IMR-90 (cell line): ENCODE results near the gene FLOT2. TPM values are rescaled to one million over a fixed set of nuclear protein-coding genes. Genes with fewer than 3 reads are reported as not detected.

Experiments
- ATAC-seq: fragments of 200-7000 bp; cut with Tn5 transposase; 2 replicates; pipeline ENCODE4 v1.9.1; 2020; ENCODE audit warnings: low read depth, mild to moderate bottlenecking, moderate library complexity
- BruUV-seq: library from RNA; stranded (reverse); fragments of 400-500 nt; replicated peaks from 2 replicates; lab custom pipeline; 2021; lab: Mats Ljungman, UMichigan
- CTCF ChIA-PET: fragments of 300-600 bp; formaldehyde crosslinking; extraction: SDS; loops from one replicate; lab custom pipeline; 2021; ENCODE audit warnings: antibody characterized with exemption; lab: Yijun Ruan, JAX
- POLR2A ChIA-PET: fragments of 300-600 bp; sonication (Branson Sonifier 250); formaldehyde crosslinking; loops from one replicate; lab custom pipeline; 2022; ENCODE audit warnings: antibody characterized with exemption; ENCODE audit not compliant: unreplicated experiment; lab: Charles Lee
- DNase-seq: peaks from one replicate; pipeline ENCODE4 v3.0.0; 2013
- H2AFZ ChIP-seq: replicated peaks from 2 replicates; pipeline ENCODE3; 2013; ENCODE audit warnings: low read length, mild to moderate bottlenecking; ENCODE audit not compliant: poor library complexity
- H2AK5ac ChIP-seq: 2 replicates; pipeline ENCODE4 v1.6.1; 2013; ENCODE audit warnings: low read depth, low read length, inconsistent platforms
- H2AK9ac ChIP-seq: replicated peaks from 2 replicates; pipeline ENCODE3; 2013; ENCODE audit warnings: mild to moderate bottlenecking, low read depth, low read length, moderate library complexity; ENCODE audit not compliant: poor library complexity
- H2BK120ac ChIP-seq: 2 replicates; pipeline ENCODE4 v1.6.1; 2013; ENCODE audit warnings: low read depth, low read length, inconsistent platforms
- H2BK15ac ChIP-seq: 3 replicates; pipeline ENCODE4 v1.6.1; 2013; ENCODE audit warnings: low read depth, low read length, inconsistent platforms
- H2BK20ac ChIP-seq: 2 replicates; pipeline ENCODE4 v1.6.1; 2013; ENCODE audit warnings: low read depth, mild to moderate bottlenecking, inconsistent platforms, low read length, moderate library complexity
- H2BK5ac ChIP-seq: 2 replicates; pipeline ENCODE4 v1.6.1; 2013; ENCODE audit warnings: mild to moderate bottlenecking, low read depth, low read length, inconsistent platforms; ENCODE audit not compliant: poor library complexity, severe bottlenecking
- H3K14ac ChIP-seq: replicated peaks from 2 replicates; pipeline ENCODE4 v1.6.1; 2013; ENCODE audit warnings: low read depth, low read length, inconsistent platforms
- H3K18ac ChIP-seq: 2 replicates; pipeline ENCODE4 v1.6.1; 2013; ENCODE audit warnings: low read depth, low read length, control low read depth
- H3K23ac ChIP-seq: 2 replicates; pipeline ENCODE4 v1.6.1; 2013; ENCODE audit warnings: low read depth, low read length, inconsistent platforms
- H3K27ac ChIP-seq: 2 replicates; pipeline ENCODE4 v1.5.1; 2013; ENCODE audit warnings: mild to moderate bottlenecking, control low read depth, low read length; ENCODE audit not compliant: insufficient read depth
- H3K27me3 ChIP-seq: 2 replicates; pipeline ENCODE4 v1.6.1; 2013; ENCODE audit warnings: low read length; ENCODE audit not compliant: control insufficient read depth, insufficient read depth
- H3K36me3 ChIP-seq: 2 replicates; pipeline ENCODE4 v1.6.1; 2013; ENCODE audit warnings: low read length, mixed read lengths; ENCODE audit not compliant: control insufficient read depth, insufficient read depth
- H3K4ac ChIP-seq: 2 replicates; pipeline ENCODE4 v1.6.1; 2013; ENCODE audit warnings: low read depth, low read length, inconsistent platforms
- H3K4me1 ChIP-seq: 2 replicates; pipeline ENCODE4 v1.6.1; 2013; ENCODE audit warnings: low read length, mixed read lengths; ENCODE audit not compliant: control insufficient read depth, insufficient read depth
- H3K4me2 ChIP-seq: 2 replicates; pipeline ENCODE4 v1.6.1; 2013; ENCODE audit warnings: low read depth, mild to moderate bottlenecking, control low read depth, low read length, moderate library complexity
- H3K4me3 ChIP-seq: 2 replicates; pipeline ENCODE4 v1.5.1; 2013; ENCODE audit warnings: low read depth, mild to moderate bottlenecking, control low read depth, low read length, moderate library complexity; ENCODE audit not compliant: insufficient read depth
- H3K56ac ChIP-seq: 2 replicates; pipeline ENCODE4 v1.6.1; 2013; ENCODE audit warnings: low read length, inconsistent platforms; ENCODE audit not compliant: insufficient read depth; ENCODE audit errors: extremely low read depth
- H3K79me1 ChIP-seq, 2 experiments: 2 replicates each; pipeline ENCODE4 v1.6.1; 2013; ENCODE audit warnings: low read length in 2 of 2, inconsistent platforms in 1 of 2, low read depth in 1 of 2
- H3K9ac ChIP-seq: 2 replicates; pipeline ENCODE4 v1.6.1; 2013; ENCODE audit warnings: low read depth, low read length, control low read depth
- H3K9me1 ChIP-seq: 2 replicates; pipeline ENCODE4 v1.6.1; 2013; ENCODE audit warnings: low read length, inconsistent platforms; ENCODE audit not compliant: insufficient read depth
- H3K9me3 ChIP-seq: 2 replicates; pipeline ENCODE4 v1.6.1; 2013; ENCODE audit warnings: low read length; ENCODE audit not compliant: control insufficient read depth, insufficient read depth
- H4K20me1 ChIP-seq: 2 replicates; pipeline ENCODE4 v1.6.1; 2013; ENCODE audit warnings: low read length, inconsistent platforms; ENCODE audit not compliant: insufficient read depth
- H4K5ac ChIP-seq: 2 replicates; pipeline ENCODE4 v1.6.1; 2013; ENCODE audit warnings: mild to moderate bottlenecking, low read depth, low read length, control low read depth
- H4K8ac ChIP-seq, 2 experiments: 2 replicates each; pipeline ENCODE4 v1.6.1; 2013; ENCODE audit warnings: low read depth in 2 of 2, low read length in 2 of 2, control low read depth in 1 of 2, inconsistent platforms in 1 of 2
- H4K91ac ChIP-seq: 2 replicates; pipeline ENCODE4 v1.6.1; 2013; ENCODE audit warnings: low read depth, low read length, inconsistent platforms; ENCODE audit not compliant: insufficient read depth
- BHLHE40 ChIP-seq: fragments of 150-350 bp; IDR thresholded peaks from 2 replicates; pipeline ENCODE4 v1.6.1; 2016; ENCODE audit warnings: mild to moderate bottlenecking, low read depth, low read length
- CEBPB ChIP-seq: IDR thresholded peaks from 2 replicates; pipeline ENCODE4 v1.6.1; 2012; ENCODE audit warnings: low read depth, low read length, improper control_type of control experiment
- CTCF ChIP-seq: conservative IDR thresholded peaks from 2 replicates; pipeline ENCODE4 v1.5.1; 2012; ENCODE audit warnings: mild to moderate bottlenecking, low read depth, low read length, improper control_type of control experiment
- ELK1 ChIP-seq: fragments of 150-350 bp; IDR thresholded peaks from 2 replicates; pipeline ENCODE4 v1.6.1; 2016; ENCODE audit warnings: low read depth, mild to moderate bottlenecking, low read length, moderate library complexity, borderline replicate concordance
- FOS ChIP-seq: fragments of 150-350 bp; IDR thresholded peaks from 2 replicates; pipeline ENCODE4 v1.6.1; 2016; ENCODE audit warnings: low read depth, low read length
- MAZ ChIP-seq: IDR thresholded peaks from 2 replicates; pipeline ENCODE4 v1.6.1; 2012; ENCODE audit warnings: low read depth, mild to moderate bottlenecking, low read length, improper control_type of control experiment, moderate library complexity, borderline replicate concordance
- MXI1 ChIP-seq: IDR thresholded peaks from 2 replicates; pipeline ENCODE4 v1.6.1; 2012; ENCODE audit warnings: low read depth, mild to moderate bottlenecking, low read length, moderate library complexity, borderline replicate concordance
- NFE2L2 ChIP-seq: fragments of 150-350 bp; IDR thresholded peaks from 2 replicates; pipeline ENCODE4 v1.6.1; 2016; ENCODE audit warnings: low read depth, mild to moderate bottlenecking, low read length
- POLR2A ChIP-seq: IDR thresholded peaks from 2 replicates; pipeline ENCODE4 v1.6.1; 2012; ENCODE audit warnings: mild to moderate bottlenecking, low read depth, low read length
- RAD21 ChIP-seq: IDR thresholded peaks from 2 replicates; pipeline ENCODE4 v1.6.1; 2012; ENCODE audit warnings: low read length, improper control_type of control experiment
- RFX5 ChIP-seq: IDR thresholded peaks from 2 replicates; pipeline ENCODE4 v1.8.0; 2012; ENCODE audit warnings: low read depth, mild to moderate bottlenecking, low read length, moderate library complexity
- SMC3 ChIP-seq: fragments of 150-350 bp; IDR thresholded peaks from 2 replicates; pipeline ENCODE4 v1.6.1; 2016; ENCODE audit warnings: low read depth, mild to moderate bottlenecking, antibody characterized with exemption, low read length, moderate library complexity
- USF2 ChIP-seq: fragments of 150-350 bp; IDR thresholded peaks from 2 replicates; pipeline ENCODE4 v1.6.1; 2017; ENCODE audit warnings: mild to moderate bottlenecking, antibody characterized with exemption, low read length, low read depth
- WGBS, 2 experiments: methylation state at CpG; one replicate each; pipeline versions ENCODE4 v1.1.5 to v1.1.7; 2013; ENCODE audit warnings: missing lambda C conversion rate in 2 of 2; ENCODE audit not compliant: insufficient read length in 1 of 2; ENCODE audit errors: extremely low coverage in 2 of 2; 5-methylcytosine and 5-hydroxymethylcytosine counted together
- dilution Hi-C: fragments of 300-500 bp; cut with HindIII; formaldehyde crosslinking; loops from one replicate; pipeline ENCODE4 v1.14.3; 2018; ENCODE audit warnings: low sequenced_read_pairs; ENCODE audit not compliant: unreplicated experiment
- in situ Hi-C: fragments of 300-500 bp; cut with MboI; formaldehyde crosslinking; loops from 3 replicates; pipeline ENCODE4 v1.14.3; 2019; ENCODE audit warnings: low sequenced_read_pairs, inconsistent platforms, mixed read lengths
- intact Hi-C: fragments of 100-400 bp; cut with micrococcal nuclease; formaldehyde crosslinking; loops from 2 replicates; pipeline ENCODE4 v1.10.0; 2022
- polyA plus RNA-seq, 3 experiments: library from polyadenylated mRNA; depleted of rRNA; stranded (reverse); fragments of >200 nt; gene quantifications; 2 replicates each; pipeline ENCODE4 v1.2.3, GENCODE V29; 2012; ENCODE audit warnings: low replicate concordance in 1 of 3
- total RNA-seq: library from RNA; depleted of rRNA; stranded (reverse); fragments of >200 nt; gene quantifications from 2 replicates; pipeline ENCODE4 v1.2.3, GENCODE V29; 2012

FLOT2 gene
- total and polyA plus RNA-seq, 2 of the 4 experiments (the other 2 are of a cell fraction), result 19.7 to 67.9 TPM

- Histone ChIP-seq H2BK15ac (no peak overlapping the region), H3K18ac (no peak overlapping the region), H4K8ac (no peak overlapping the region; a peak in 2 of 4 replicates), H3K27ac (peak overlapping the region; percentile 8), H3K9ac (peak overlapping the region; percentile 79), H3K4me3 (peak overlapping the region; percentile 79), H2BK20ac (no peak overlapping the region), H3K56ac (no peak overlapping the region), H3K9me3 (no peaks in the 10 kb centered on the region), H2AK5ac (no peak overlapping the region; the same call in 1 of the 2 replicates), H2BK5ac (no peak overlapping the region), H3K4me1 (peaks cover 9% of the 10 kb centered on the region), H4K91ac (no peak overlapping the region), H3K4ac (no peak overlapping the region), H3K14ac (0 out of 2 replicates have a peak overlapping the region, but pooled peaks have one; percentile 68), H3K36me3 (no peaks in the 10 kb centered on the region), H2AFZ (no peak overlapping the region), H3K23ac (0 out of 2 replicates have a peak overlapping the region, but pooled peaks have one; percentile 53), H3K79me1 (peaks cover 19 to 60% of the 10 kb centered on the region in 2 experiments), H2BK120ac (no peak overlapping the region), H2AK9ac (peak overlapping the region; percentile 18), H4K5ac (no peak overlapping the region), H3K27me3 (no peaks in the 10 kb centered on the region), H3K4me2 (peak overlapping the region; percentile 75), H4K20me1 (peaks cover 25% of the 10 kb centered on the region; the same call in 1 of the 2 replicates), H3K9me1 (peaks cover 20% of the 10 kb centered on the region)
- ChIA-PET POLR2A (no interaction called here), CTCF (interaction anchor here (0.9 to 2.8 kb wide), 3 partner anchors 57 to 169 kb away, joined by 3 to 15 read pairs (median 11); partner anchors contain the start of gene TLCD1)
- WGBS, 2 experiments, result 40% methylated on average over 1 of the region's 5 CpGs; no CpG with 5 or more reads in 1 of the 2 experiments
- ATAC-seq, result peak; percentile 5; the same call in 1 of the 2 replicates
- dilution Hi-C loops, result no loop called here
- BruUV-seq, result no TSS peak
- in situ Hi-C loops, result no loop called here
- intact Hi-C loops, result no loop called here
- TF ChIP-seq CTCF (no peak), NFE2L2 (no peak), USF2 (no peak), FOS (no peak), ELK1 (no peak), BHLHE40 (no peak), MAZ (no peak), MXI1 (no peak), POLR2A (no peak), CEBPB (no peak), RFX5 (no peak), SMC3 (no peak), RAD21 (no peak)
- DNase-seq, result no peak
These were observed 1.0 kb downstream of the FLOT2 start for GRCh38 chr17:28896491-28896883.
